MV-4-11 (cell line): ENCODE measurements around the gene UBQLN1.
"Not testable (repeated sequence)": the region's sequence is repeated elsewhere in the genome, so short reads cannot be mapped to it uniquely, and the experiment has no call there.

Experiments used
- DNase-seq: peaks from one replicate; lab custom pipeline; 2025; lab: John Stamatoyannopoulos, UW

UBQLN1 gene

DNA sequence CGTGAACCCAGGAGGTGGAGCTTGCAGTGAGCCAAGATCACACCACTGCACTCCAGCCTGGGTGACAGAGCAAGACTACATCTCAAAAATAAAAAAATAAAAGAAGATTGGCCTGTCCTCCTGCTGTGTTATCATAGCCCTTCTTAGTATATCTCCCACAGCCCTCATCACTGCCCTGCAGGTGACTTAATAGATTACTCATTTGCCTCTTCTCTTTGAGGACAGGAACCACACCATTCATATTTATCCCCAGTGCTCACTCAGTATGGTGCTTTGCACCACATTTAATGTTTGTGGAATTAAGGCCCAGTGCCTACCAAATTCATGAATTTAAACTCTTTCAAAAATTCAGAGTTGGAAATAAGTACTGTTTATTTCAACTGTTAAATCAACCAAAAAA lies 74.5 kb downstream of the UBQLN1 start:
- DNase-seq: no peak

DNA sequence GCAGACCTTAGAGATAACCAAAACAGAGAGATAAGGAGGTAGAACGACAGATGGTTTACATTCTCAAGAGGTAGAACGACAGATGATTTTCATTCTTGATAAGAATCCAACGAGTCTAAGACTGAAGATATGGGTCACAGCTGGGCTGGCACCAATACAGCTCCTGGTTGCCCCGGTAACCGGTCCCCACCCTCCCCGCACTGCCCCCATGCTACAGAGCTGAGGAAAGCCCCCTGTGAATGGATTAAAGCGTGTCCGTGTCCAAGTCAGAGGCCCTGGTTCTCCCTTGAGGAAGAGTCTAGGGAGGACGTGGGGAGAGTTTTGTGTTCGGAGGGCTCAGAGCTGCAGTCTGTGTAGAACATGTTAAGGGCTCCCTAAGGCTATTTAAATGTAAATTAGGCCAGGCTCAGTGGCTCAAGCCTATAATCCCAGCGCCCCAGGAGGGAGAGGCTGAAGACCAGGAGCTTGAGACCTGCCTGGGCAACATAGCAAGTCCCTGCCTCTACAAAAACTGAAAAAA lies 76.8 kb downstream of the UBQLN1 start:
- no peak for DNase-seq

DNA sequence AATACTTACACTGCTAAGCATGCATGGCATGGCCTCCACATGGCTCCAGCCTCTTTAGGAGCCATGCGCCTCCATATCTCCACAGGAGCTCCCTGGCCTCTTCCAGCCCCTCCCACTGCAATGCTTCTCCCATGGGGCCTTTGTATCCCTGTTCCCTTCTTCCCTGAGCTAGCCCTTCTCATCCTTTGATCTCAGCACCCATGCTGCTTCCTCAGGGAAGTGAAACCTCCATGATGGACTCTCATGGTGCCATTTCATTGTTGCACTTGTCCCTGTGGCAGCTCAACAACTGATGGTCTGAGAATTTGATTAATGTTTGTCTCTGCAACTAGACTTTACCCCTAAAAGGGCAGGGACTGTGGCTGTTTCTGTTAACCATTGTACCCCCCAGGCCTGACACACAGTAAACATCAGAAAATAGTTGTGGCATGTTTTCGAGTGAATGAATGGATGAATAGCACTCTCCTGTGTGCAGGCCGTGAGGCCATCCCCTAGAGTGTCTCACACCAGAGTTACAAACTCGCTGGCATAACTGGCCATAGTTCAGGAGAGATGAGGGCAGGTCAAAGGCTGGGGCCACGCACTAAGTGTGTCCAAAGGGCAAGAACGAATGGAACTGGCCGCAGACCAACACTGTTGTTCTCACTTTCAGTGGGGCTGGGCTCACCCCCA lies 78.2 kb downstream of the UBQLN1 start:
- peak; percentile 48 for DNase-seq

DNA sequence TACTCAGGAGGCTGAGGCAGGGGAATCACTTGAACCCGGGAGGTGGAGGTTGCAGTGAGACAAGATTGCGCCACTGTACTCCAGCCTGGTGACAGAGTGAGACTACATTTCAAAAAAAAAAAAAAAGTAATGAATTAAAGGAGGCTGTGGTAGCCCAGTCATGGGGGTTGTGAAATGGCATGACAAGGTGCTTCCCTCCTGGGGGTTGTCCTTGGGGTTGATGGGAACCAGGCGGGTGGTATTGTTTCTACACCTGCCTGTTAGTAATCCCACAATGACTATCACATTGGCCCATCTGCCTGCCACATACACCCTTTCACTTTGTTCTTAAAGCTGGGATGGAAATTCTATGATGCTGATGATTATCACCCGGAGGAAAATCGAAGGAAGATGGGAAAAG lies 79.2 kb downstream of the UBQLN1 start:
- no peak for DNase-seq

DNA sequence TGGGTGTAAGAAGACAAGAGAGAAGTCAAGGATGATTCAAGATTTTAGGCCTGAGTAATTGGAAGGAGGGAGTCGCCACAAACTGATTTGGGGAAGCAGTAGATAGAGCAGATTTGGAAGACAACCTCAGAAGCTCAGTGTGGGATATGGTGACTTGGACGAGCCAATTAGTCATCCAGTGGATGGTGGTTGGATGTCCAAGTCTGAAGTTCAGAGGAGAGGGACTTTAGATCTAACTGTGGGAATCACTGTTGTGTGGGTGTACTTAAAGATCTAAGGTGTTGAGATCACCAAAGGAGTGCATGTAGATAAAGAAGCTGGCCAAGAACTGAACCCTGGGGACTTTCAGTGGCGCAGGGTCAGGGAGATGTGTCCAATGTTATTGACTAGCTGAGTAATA lies 82.6 kb downstream of the UBQLN1 start:
- peak; percentile 54 for DNase-seq

DNA sequence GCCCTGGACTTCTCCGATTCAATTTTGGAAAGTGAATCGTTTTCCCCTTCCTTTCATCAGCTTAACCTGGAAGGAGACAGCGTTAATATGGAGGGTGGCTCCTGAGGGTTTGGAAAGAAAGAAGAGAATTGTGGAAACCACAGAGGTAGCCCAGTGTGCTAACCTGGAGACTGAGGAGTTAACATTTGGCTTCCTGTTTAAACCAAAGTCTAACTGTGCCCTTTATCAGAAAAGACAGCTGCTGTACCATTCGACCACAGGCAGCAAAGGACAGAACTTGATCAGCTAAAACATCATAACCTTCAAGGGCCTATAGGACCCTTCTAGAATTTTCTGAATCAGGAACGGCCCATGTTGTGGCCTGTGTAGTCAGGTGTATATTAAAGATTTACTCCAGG lies 84.1 kb downstream of the UBQLN1 start:
- no peak for DNase-seq

DNA sequence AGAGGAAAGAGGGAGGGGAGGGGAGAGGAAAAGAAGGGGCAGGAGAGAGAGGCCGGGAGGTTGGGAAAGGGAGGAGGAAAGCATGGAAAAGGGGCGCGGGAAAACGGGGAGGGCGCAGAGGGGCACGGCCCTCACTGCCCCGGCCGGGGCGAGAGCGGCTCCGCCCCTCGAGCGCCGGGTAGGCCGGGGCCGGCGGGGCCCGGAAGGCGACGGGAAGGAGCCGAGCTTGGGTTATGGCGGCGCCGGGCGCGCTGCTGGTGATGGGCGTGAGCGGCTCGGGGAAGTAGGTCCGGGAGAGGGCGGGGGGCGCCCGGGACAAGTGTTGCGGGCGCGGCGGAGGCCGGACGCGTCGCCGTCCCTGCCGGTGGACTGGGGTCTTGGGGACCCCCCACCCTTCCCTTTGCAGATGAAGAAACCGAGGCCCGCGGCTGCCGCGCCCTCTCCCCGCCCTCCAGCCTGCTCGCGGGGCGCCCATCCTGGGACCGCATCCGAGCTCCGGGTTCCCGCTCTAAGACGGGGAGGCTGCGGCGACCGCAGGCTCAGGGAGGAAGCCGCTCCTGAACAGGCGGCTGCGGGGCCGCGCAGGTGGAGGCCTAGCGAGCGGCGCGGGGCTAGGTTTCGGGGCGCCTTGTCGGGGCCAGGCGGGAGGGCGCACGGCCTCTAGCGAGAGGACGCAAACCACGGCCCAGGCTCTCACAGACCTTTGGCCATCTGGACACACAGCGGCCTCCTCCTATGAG lies 84.6 kb downstream of the UBQLN1 start, which contains the start of gene IDNK:
TSS of gene IDNK (plus strand) at position 205 of the 740 bp plus-strand sequence. CDS start at position 234, 29 bp downstream.
- DNase-seq: no peak

DNA sequence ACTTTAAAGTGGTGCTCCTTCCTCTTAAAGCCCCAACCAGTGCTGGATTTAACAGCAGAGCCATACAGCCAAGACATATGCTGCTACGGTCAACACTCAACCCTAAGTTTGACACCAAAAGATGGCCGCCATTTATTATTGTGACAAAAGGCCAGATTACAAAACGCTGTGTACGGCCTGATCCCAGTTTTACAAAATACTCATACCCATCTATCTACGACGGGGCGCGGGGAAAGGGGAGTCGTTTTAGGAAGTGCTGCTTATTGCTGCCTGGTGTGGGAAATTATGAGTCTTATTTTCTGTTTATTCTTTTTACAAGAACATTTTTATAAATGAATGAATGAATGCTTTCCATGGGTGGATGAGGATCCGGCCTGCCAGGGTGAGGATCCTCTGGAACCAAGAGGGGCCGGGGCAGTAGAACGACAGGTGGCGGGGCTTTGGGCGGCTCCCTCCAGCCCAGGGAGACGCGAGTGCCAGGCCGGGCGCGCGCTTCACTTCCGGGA lies 85.3 kb downstream of the UBQLN1 start:
- DNase-seq: no peak

DNA sequence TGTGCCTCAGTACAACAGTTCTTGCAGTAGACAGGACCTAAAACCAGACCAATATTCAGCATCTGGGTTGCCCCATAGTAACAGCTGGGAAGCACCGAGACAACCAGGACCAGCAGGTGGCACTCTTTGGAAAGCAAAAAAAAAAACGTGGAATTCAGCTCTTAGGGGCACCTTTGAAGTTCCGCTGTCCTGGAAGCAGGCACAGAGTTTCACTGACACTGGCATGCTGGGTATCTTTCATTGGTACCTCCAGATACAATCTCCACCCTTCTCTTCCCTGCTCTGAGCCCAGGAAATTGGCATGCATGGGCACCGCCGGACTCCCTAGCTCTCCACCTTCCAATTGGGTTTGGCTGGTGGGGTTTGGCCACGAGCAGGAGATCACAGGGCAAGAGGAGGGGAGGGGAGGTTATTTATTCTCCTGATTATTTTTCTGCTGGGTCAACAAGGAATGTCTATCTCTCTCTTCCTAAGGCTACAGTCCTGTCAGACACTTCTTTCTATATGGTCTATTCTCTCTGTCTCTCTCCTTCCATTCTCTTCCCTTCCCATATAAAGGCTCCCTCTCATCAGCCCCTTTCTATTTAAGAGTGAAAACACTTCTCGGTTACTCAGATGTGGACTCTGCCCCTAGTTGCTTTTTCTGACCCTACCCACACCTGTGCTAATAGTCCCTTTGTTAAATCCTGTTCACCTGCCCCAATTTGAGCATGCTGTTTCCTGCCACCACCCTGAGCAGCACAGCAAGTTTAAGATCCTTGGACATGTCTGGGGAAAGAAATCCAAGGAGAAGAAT lies 86.7 kb downstream of the UBQLN1 start:
- DNase-seq: peak; percentile 54

DNA sequence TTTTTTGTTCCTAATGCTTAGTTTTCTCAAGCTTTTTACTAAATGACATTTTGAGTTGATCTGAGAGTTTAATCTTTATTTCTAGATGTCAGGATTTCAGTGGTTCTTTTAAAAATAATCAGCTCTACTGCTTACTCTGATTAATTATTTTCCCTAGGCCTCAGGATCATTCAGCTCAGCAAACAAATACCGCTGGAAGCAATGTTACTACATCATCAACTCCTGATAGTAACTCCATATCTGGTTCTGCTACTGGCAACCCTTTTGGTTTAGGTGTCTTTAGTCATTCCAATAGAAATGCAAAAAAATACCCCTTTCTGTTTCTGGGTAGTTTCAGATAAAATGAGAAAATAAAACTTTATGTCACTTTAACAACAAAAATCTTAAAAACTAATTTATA lies 90.5 kb downstream of the UBQLN1 start:
- no peak for DNase-seq

DNA sequence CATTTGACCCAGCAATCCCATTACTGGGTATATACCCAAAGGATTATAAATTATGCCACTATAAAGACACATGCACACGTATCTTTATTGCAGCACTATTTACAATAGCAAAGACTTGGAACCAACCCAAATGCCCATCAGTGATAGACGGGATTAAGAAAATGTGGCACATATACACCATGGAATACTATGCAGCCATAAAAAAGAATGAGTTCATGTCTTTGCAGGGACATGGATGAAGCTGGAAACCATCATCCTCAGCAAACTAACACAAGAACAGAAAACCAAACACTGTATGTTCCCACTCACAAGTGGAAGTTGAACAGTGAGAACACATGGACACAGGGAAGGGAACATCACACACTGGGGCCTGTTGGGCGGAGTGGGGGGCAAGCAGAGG lies 94.5 kb downstream of the UBQLN1 start:
- DNase-seq: not testable (repeated sequence)
